ENCODE measurements around the gene ZNF438. TPM values are rescaled to one million over a fixed set of nuclear protein-coding genes. Genes with fewer than 3 reads are reported as not detected.

ZNF438 gene
- total and polyA plus RNA-seq, 2 of the 13 experiments (the other 11 are each of a cell fraction or from before 2014, with no cell fraction given): 0.75 to 0.83 TPM

- TF ChIP-seq IKZF5 (CRISPR knock-in tag; IDR thresholded peaks at IDR 0.05) (0 out of 2 replicates have a peak, but pooled peaks have one; percentile 3), ZNF83 (CRISPR knock-in tag; IDR thresholded peaks at IDR 0.05; ENCODE audit: borderline replicate concordance) (no peak), ZNF792 (CRISPR knock-in tag; IDR thresholded peaks at IDR 0.05) (no peak), SNAI1 (CRISPR knock-in tag; IDR thresholded peaks at IDR 0.05; ENCODE audit: borderline replicate concordance) (0 out of 2 replicates have a peak, but pooled peaks have one; percentile 17), PAXIP1 (CRISPR knock-in tag; conservative IDR thresholded peaks at IDR 0.05) (no peak), EEA1 (CRISPR knock-in tag; IDR thresholded peaks at IDR 0.05; ENCODE audit: borderline replicate concordance) (no peak), TP53 (CRISPR knock-in tag; conservative IDR thresholded peaks at IDR 0.05) (no peak), YY1 (IDR thresholded peaks at IDR 0.05; ENCODE audit: insufficient read depth, insufficient replicate concordance, low read depth, low read length) (no peak), ZNF362 (CRISPR knock-in tag; IDR thresholded peaks at IDR 0.05; ENCODE audit: borderline replicate concordance) (no peak), ZNF282 (IDR thresholded peaks at IDR 0.05; ENCODE audit: partially characterized antibody) (no peak), ZNF562 (CRISPR knock-in tag; IDR thresholded peaks at IDR 0.05; ENCODE audit: borderline replicate concordance) (no peak), ZNF496 (CRISPR knock-in tag; IDR thresholded peaks at IDR 0.05; ENCODE audit: insufficient replicate concordance) (no peak), DZIP1 (CRISPR knock-in tag; IDR thresholded peaks at IDR 0.05) (no peak), EP300 (IDR thresholded peaks at IDR 0.05; ENCODE audit: low read depth in 2 of 2, low read length in 2 of 2) (no peak), EP300 (CRISPR knock-in tag; IDR thresholded peaks at IDR 0.05; ENCODE audit: borderline replicate concordance) (no peak), NCOA1 (CRISPR knock-in tag; IDR thresholded peaks at IDR 0.05) (no peak), XBP1 (CRISPR knock-in tag; IDR thresholded peaks at IDR 0.05) (no peak), CCAR2 (optimal IDR thresholded peaks at IDR 0.05; ENCODE audit: low read depth, low read length) (no peak), JUN (CRISPR knock-in tag; IDR thresholded peaks at IDR 0.05) (no peak), ADNP (CRISPR knock-in tag; IDR thresholded peaks at IDR 0.05) (no peak), ZSCAN31 (CRISPR knock-in tag; IDR thresholded peaks at IDR 0.05; ENCODE audit: low read depth) (0 out of 2 replicates have a peak, but pooled peaks have one; percentile 1)
Observed at GRCh38 chr10:31032258-31033132, 830 bp upstream of the ZNF438 start (continued).

Data from HepG2 (cell line).